CD4-positive, alpha-beta T cell treated with Interleukin-1 beta for 1 hour (primary cell): Measurements from ENCODE around the gene EME2.
A peak's percentile ranks its signal among the peaks of the same experiment; 100 is the strongest.
"Not testable (repeated sequence)": the region's sequence is repeated elsewhere in the genome, so short reads cannot be mapped to it uniquely, and the experiment has no call there.

Source experiments
- DNase-seq, 2 donors: peaks; one replicate each; pipeline ENCODE4 v3.0.0-alpha.2; 2020 to 2022

EME2 gene, protein sequence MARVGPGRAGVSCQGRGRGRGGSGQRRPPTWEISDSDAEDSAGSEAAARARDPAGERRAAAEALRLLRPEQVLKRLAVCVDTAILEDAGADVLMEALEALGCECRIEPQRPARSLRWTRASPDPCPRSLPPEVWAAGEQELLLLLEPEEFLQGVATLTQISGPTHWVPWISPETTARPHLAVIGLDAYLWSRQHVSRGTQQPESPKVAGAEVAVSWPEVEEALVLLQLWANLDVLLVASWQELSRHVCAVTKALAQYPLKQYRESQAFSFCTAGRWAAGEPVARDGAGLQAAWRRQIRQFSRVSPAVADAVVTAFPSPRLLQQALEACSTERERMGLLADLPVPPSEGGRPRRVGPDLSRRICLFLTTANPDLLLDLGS

DNA sequence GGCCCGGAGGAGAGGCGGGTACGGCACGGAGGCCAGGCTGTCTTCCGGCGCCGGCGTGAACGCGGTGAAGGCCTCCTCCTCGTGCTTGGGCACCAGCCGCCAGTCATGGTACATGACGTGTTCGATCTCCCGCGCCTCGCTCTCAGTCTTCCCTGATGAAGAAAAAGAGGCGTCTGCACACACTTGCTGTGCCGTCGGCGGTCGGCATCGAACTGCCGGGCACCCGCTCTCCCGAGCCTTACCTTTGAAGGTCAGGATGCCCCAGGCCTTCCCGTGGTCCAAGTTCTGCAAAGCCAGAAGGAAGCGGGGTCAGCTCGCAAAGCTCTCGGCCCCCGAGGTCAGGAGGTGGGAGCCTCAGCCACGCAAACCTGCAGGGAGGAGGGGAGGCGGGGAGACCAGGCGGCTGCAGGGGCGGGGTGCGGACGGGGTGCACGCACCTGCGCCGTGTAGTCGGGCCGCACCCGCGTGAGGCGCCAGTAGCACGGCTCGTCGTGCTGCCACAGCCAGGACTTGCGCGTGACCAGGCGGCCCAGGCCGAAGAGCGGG is at the start of gene EME2:
TSS of gene EME2 (plus strand) at position 449 of the 546 bp plus-strand sequence. CDS start 418 bp downstream, outside the sequence.
- DNase-seq: peak in 1 of 2 donors; percentile 15

DNA sequence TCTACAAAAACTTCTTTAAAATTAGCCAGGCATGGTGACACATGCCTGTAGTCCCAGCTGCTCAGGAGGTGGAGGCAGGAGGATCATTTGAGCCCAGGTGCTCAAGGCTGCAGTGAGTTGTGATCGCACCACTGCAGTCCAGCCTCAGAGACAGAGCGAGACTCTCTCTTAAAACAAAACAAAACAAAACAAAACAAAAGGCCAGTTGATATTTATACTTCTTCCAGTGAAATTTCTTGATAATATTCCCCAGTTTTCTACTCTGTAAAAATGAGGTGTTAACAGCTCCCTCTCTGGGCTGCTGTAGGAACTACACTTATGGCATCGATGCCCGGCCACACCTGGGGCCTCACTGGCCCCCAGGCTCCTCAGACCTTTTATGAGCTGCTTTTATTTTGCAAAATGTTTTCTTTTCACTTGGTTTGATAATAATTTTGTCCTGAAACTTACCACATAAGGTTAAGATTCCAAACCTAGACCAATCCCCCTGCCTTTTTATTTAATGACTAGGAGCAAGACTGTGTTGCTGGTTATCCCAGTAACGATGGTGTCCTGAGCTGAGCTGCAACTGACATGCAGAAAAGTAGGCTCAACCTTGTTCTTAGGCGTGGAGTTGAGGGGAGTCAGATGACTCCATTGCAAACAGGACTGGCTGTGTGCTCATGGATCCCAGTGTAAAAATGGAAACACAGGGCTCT is 49.0 kb upstream of the EME2 start:
- peak in 1 of 2 donors; percentile 55 for DNase-seq

DNA sequence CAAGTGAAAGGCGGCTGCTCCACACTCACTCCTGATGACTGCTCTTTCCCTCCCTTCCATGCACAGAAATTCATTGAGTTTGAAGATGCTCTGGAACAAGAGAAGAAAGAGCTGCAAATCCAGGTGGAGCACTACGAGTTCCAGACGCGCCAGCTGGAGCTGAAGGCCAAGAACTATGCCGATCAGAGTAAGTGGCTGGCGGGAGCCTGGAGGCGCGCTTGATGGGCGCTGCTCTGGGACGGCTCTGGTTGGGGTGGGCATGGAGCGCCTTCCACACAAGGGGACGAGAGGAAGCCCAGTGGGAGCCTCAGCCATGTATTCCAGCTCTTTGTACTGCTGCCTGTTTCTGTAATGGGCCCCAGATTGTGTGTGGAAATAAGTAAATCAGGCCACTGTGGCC is 48.1 kb upstream of the EME2 start:
- DNase-seq: no peak

DNA sequence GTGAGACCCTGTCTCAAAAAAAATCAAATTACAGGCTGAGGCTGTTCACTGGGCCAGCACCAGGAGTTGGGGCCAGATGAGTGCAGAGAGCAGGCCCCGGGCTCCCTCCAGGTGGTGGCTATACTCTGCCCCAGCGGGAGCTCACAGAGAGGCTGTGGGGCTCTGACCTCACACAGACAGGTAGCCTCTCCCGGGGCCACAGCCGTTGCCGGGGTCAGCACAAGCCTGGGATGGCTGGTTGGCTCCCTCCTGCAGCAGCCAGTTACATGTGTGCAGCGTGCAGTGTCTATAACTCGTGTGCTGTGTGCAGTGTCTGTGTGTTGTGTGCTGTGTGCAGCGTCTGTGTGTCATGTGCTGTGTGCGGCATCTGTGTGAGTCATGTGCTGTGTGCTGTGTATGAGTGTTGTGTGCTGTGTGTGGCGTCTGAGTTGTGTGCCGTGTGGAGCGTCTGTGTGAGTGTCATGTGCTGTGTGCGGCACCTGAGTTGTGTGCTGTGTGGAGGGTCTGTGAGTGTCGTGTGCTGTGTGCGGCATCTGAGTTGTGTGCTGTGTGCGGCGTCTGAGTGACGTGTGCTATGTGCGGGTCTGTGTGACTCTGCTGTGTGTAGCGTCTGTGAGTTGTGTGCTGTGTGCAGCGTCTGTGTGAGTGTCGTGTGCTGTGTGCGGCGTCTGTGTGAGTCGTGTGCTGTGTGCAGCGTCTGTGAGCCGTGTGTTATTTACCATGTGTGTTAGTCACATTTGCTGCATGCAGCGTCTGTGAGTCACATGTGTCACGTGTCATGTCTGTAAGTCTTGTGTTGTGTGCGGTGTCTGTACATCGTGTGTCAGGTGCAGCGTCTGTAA is 45.7 kb upstream of the EME2 start:
- no peak for DNase-seq

DNA sequence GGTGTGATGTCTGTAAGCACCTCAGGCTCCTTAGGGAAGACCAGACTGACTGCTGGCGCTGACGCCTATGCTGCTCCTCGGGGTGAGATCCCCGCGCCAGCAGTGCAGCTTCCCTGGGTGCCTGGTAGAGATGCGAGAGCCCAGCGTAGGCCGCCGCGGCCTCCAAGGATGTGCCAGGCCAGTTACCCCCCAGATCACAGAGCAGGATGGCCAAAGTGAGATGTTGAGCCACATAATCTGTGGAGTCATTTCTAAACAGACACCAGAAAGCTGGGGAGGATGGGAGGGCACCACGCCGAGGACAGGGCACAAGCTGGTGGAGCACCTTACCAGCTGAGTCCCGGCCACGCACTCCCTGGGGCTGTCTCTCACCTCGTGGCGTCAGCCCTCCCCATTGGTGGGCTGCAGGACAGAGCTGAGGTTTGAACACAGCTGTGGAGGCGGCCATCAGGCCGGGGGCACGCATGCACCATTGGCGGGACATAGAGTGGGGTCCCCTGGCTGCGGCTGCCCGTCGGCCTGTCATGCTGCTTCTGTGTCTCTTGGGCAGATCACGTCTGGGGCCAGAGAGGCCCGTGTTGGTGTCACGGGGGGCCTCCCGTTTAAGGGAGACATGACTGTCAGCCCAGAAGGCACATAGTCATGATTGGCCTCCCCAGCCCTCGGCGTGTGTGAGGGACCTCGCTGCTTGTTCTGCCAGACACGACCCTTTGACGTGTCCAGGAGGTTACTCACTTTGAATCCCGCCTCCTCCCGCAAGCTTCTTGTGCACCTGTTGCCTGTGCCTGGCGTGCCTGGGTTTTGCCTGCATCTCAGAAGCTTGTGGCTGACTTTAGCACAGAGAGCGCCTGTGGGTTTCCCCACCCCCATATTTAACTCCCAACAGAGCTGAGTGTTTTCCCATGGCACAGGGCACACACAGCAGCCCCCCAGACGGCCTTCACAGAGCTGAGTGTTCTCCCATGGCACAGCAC is 44.7 kb upstream of the EME2 start:
- DNase-seq: no peak

DNA sequence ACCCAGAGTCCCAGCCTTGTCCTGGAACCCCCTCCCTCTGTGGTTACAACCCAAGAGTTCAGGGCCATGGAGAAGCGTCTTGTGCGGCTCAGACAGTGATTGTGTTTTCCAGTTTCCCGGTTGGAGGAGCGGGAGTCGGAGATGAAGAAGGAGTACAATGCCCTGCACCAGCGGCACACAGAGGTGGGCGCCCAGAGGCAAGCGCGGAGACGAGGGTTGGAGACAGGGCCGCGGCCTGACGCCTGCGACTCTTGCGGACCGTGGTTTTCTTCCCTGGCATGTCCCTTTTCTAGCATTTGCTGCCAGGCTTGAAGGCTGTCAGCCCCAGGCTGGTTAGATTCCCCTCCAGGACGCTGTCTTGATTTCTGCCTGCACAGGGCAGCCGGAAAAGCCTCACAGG is 43.6 kb upstream of the EME2 start:
- no peak for DNase-seq

DNA sequence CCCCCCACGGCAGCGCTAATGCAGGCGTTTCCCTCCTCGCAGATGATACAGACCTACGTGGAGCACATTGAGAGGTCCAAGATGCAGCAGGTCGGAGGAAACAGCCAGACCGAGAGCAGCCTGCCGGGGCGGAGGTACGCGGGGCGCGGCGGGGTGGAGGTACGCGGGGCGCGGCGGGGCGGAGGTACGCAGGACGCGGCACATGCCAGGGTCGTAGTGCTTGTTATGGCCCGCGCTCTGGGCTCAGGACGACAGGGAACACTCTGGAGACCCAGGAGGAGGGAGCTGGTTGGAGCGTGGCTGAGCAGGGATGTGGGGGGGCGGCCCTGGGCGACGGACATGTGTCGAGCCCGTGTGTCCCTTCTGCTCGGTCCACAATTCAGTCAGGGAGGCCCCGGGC is 43.2 kb upstream of the EME2 start:
- no peak for DNase-seq

DNA sequence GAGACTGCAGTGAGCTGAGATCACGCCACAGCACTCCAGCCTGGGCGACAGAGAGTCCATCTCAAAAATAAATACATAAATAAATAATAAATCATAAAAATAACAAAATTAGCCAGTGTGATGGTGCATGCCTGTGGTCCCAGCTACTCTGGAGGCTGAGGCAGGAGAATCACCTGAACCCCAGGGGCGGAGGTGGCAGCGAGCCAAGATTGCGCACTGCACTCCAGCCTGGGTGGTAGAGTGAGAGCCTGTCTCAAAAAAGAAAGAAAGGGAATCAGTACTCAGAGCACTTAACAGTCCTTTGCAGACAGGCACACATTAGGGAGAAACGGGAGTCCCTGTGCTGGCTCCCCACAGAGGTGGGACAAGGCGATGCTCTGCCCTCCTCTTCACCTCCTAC is 41.5 kb upstream of the EME2 start:
- DNase-seq: no peak

DNA sequence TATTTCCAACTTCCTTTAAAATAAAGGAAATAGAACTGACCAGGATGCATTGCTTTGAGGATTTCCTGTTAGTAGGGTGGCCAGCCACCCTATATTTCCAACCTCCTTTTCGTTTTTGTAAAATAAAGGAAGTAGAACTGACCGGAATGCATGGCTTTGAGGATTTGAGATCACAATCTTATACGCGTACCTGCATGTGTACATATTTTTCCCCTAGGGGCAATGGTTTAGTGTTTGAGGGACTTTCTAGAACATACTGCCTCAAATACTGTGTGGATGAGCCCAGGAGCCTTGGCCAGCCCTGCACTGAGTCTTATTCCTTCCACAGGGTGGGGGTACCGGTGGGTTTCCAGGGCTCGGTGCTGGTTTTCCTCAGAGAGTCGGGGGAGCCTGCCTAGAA is 41.0 kb upstream of the EME2 start:
- no peak for DNase-seq

DNA sequence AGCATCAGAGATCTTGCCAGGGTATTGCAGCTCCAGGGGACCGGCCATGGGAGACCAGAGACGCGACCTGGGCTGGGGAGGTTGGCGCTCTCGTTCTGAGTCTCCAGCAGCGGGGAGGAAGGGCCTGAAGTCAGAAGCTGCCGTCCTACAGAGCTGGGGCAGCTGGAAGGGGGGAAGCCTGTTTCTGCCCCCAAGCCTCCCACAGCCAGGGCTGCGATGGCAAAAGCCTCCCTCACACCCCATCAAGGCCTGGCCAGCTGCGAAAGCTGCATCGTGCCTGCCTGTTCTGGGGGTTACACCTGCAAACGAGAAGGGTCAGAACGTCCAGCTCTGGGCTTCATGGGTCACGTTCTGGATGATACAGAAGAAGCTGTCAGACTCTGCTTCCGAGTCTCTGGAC is 40.5 kb upstream of the EME2 start:
- DNase-seq: no peak

DNA sequence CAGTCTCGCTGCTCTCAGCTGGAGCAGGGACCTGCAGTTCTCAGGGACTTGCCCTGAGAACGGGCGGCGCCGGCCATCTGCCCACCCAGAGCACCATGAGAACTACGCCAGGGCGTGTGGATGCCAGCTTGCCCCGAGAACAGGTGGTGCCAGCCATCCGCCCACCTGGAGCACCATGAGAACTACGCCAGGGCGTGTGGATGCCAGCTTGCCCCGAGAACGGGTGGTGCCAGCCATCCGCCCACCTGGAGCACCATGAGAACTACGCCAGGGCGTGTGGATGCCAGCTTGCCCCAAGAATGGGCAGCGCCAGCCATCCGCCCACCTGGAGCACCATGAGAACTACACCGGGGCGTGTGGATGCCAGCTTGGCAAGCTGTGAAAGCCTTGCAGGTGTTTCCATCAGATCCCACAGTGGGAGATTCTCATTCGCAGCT is 40.0 kb upstream of the EME2 start:
- not testable (repeated sequence) for DNase-seq

DNA sequence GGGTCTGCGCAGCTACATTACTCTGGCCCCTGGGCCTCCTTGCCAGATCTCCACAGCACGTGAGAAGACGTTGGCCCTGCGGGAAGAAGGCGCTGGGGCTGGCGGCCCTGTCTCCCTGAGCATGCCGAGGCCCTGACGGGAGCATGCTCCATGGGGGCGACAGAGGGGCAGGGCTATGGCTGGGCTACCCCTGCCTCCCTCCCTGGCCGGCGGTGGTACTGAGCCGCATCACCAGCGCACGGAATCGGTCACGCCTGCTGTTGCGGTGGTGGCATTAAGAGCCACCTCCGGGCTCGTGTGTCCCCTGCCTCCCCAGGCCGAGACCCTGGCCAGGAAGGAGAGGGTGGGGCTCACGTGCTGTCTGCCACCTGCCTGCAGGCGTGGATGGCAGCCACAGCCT is 38.5 kb upstream of the EME2 start:
- no peak for DNase-seq

DNA sequence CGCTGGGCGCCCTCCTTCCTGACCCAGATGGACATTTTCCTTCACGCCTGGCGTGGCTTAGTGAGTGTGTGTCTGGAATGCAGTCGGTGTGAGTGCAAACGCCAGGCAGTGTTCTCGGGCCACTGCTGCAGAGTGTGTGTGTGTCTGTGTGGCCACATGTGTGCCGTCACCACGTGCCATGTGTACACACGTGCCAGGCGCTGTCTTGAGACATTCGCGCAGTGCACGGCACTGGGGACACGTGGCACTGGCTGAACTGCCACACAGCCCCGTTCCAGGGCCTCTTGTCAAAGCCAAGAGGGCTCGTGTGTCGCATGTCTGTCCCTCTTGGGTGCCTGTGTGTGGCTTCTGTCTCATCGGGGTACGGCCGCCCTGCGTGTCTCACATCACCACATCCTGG is 37.8 kb upstream of the EME2 start:
- no peak for DNase-seq

DNA sequence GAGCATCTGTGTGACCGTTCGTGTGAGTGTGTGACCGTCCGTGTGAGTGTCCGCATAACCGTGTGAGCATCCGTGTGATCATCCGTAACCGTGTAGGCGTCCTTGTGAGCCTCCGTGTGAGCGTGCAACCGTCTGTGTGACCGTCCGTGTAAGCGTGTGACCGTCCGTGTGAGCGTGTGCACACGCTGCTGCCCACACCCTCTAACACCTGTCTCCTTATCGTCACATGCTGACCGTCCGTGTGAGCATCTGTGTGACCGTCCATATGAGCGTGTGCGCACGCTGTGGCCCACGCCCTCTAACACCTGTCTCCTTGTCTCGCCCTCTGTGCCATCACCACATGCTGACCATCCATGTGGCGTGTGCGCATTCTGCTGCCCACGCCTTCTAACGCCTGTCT is 32.4 kb upstream of the EME2 start:
- DNase-seq: no peak

DNA sequence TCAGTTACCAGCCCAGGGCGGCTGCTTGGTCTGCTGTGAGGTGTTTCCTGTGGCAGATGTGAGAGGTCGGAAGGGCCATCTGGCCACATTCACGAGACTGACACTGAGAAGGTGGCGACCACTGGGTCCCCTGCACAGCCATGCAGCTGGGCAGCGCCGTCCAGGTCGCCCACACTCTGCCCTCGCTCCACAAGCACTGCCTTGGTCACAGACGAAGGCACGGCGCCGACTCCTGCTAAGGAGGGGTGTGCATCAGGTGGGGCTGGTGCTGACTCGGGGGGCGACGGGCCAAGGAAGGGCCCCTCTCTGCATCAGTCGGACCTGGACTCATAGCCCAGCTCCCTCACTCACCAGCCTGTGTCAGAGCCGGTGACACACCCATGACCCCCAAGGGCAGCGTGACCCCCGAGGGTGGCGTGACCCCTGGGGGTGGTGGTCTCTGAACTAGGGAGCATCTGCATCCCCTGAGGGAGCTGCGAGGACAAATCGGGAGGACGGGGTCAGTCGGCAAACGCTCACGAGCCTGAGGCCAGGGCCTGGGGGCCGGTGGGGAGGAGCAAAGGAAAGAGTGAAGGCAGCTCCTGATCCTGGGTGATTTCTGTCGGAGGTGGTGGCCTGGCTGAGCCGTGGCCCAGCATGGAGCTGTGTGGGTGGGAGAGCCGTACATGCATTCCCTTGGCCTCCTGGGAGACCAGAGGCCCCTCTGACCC is 31.7 kb upstream of the EME2 start:
- DNase-seq: no peak

DNA sequence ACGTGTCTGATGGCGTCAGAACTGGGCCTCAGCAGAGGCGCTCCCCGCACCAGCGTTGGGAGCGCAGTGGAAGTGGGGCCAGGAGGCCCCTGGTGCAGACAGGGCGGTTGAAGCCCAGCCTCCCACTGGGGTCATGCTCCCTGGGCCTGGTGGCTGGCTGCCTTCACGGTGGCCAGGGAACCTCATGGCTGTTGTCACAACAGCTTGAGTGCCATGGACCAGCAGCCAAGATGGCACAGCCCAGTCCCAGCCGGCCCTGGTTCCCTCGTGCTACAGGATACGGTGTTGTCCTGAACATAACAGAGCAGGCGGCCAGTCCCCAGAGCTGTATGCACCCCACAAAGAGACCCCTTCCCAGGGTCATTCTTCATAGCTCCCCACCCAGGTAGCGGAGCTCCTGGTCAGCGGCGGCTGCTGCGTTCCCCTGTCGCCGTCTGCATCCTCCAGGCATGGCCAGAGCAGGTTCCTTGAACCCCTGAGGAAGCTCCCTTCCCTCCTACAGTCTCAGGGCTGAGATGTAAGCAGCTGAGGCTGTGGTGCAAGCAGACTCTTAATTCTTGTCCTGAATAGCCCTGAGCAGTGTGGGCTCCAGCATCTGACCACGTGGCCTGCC is 31.0 kb upstream of the EME2 start:
- DNase-seq: no peak

DNA sequence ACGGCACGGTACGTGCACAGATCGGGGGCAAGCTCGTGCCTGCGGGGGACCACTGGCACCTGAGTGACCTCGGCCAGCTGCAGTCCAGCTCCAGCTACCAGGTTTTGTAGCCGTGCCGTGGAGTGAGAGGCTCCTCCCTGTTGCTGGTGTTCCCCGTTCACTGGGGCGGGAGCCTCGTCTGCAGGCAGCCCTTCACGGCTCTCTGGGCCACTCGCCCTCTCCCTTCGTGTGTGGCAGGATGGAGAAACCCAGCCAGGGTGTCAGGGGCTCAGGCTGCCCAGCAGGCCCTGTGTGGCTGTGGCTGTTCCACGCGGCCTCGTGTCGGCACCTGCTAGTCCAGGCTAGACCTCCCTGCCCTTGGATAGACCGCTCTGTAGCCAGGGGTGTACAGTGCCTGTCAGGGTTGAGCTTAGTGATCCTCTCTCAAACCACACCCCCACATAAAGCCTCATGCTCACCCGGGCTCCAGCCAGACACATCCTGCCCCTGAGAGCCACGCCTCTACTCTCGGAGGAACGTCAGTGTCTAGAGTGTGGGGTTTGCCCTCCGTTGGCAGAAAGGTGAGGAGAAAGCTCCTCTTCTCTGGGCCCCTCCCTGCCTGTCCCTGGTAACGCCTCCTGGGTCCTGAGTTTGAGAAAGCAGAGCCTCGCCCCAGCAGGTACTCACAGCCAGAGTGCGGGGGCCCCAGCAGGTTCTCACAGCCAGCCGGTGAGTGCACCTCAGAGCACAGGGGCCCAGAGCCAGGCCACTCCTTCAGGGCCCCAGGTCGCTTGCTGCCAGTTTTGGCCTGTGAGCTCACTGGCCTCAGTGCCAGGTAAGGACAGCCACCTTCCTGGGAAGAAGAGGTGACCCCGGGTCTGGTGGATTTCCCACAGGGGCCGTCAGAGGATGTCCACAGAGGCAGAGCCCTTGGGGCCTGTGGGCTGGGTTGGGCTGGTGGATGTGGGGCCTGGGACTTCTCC is 29.0 kb upstream of the EME2 start:
- DNase-seq: no peak

DNA sequence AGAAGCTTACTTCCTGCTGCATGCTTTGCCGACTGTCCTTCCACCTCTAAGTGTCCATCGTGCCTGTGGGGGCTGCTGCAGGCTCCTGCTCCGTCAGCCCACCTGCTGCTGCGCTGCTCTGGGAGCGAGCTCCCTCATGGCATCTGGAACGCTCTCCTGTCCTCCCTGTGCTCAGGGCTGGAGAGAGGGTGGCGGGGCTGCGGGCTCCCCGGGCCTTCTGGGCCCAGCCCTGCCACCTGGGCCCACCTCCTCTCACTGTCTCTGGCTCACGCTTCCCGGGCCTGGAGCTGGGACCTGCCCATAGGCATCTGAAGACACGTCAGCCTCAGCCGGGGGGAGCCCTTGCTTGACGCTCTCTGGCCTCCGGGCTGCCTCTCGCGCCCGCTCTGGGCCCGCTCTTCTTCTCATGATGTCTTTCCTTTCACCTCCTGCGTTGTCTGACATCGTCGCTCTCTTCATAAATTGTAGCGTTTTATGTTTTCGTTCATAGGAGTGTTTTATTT is 28.2 kb upstream of the EME2 start:
- no peak for DNase-seq

DNA sequence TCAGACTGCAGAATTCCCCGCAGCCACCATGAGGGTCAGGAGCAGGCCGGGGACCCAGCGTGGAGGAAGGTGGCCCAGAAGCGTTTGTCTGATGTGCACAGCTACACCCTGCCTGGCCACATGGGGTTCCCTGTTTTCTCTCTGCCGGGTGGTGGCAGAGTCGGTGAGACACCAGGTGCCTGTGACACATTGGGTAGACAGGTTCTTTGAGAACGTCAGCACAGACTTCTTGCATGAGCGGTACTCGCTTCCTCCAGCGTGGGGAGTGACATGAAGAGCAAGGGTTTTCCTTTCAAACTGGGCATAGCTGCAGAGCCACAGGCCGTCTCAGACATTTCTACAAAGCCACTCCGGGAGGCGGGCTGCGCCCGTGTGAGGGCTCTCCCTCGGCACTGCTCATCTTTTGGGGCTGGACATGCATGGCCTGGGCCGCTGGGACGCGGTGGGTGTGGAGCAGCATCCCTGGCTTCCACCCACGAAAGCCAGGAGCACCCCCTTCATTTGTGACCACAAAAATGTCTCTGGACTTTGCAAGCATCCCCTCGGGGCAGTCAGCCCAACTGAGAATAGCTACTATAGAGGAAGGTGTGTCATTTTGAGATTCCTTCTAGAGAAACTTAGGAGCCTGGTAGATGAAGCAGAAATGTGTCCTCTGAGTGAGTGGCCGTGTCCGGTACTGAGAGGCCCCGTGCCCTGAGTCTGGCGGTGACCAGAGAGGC is 27.3 kb upstream of the EME2 start:
- no peak for DNase-seq
